Ecto neural progenitor cell (in vitro differentiated cells): Measurements from ENCODE around the gene FAM20C.
"Not testable (repeated sequence)": the region's sequence is repeated elsewhere in the genome, so short reads cannot be mapped to it uniquely, and the experiment has no call there.

ENCODE experiments used
- DNase-seq: peaks from one replicate; pipeline ENCODE4 v3.0.0-alpha.2; 2018; ENCODE audit warnings: low spot score

FAM20C gene

DNA sequence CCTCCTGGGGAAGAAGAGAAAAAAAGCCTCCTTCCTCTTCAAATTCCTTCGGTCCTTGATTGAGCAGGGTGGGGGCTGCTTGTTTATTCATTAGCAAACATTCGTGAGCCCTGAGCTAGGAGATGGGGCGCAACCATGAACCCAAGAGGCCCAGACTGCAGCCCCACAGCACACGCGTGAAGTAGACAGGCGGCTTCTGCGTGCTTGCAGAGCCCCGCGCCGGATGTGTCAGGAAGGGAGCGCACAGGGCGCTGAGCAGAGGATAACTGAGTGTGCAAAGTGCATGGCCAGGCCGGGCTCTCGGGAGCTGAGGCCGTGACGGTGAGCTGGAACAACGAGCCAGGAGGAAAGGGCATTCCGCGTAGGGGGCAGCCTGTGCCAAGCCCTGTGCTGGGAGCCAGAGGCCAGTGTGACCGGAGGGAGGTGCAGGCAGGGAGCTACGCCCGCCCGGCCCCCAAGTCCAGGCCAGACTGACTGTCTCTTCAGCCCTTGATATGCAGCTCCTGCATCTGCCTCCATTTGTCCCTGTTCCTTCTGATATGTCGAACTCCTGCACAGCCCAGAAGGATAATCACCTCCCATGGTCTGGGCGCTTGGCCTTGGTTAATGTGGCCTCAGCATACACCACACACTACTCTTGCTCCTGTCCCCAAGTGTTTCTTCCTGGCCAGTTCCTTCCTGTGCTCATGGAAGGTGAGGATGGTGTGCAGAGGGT lies 102.2 kb downstream of the FAM20C start:
- DNase-seq, result no peak

DNA sequence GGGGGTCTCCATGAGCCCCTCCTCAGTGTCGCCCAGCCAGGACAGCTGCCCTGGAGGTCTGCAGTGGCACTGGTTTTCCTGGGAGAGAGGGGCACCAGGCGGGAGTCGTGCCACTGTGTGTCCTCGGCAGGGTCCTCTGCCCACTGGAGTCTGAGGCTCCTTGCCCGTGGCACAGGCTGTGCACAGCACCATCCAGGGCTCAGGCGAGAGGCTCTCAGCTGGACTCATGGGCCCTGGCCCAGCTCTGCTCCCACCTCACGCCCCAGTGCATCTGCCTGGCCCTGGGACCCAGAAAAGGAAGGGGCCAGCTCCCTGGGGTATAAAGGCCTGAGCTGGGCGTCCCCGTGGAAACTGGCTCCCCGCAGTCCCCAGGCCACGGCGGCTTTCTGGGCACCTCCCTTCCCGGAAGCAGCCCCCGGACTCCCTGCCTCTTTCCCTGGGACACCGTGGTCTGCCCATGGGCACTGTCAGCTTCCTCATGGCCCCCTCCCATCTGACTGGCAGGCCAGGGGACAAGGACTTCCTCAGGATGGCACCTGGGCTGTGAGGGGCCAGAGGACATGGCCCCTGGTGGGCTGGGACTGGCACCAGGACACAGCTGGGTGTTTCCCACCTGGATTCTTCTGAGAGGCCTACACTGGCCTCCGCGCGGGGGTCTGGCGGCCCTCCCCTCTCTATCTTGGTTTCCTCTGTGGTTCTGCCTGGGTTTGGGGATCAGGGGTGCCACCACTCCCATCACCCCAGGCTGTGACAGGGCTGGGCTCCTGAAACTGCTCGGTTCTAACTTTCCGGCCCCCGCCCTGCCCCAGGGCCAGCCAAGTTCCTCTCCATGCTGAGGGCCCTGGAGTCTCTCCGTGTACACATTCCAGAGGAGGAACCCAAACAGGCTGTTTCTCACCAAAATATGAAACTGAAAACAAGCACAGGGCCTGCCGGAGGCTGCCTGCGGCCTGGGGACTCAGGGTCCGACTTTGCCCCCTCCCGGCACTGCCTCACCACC lies 103.1 kb downstream of the FAM20C start:
- DNase-seq, result no peak

DNA sequence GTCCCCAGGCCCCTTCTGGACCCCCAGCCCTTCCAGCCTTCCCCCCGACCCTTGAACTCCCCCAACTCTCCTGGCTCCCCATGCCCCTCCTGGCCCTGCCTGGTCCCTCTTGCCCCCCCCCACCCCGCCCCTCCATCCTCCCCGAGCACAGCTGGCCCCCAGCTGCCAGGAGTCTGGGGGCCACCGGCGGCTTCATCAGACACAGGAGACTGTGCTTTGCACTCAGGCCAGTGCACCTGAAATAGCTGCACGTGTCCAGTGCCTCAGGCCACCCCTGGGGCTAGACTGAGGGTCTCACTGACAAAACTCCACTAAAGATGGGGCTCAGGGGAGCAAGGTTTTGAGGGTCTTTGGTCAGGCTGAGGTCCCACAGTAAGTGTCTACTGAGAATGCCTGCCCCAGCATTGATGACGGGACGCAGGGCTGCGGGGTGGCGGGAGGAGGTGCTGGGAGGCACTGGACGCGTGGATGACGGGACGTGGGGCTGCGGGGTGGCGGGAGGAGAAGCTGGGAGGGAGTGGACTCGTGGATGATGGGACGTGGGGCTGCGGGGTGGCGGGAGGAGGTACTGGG lies 104.1 kb downstream of the FAM20C start:
- DNase-seq, result no peak

DNA sequence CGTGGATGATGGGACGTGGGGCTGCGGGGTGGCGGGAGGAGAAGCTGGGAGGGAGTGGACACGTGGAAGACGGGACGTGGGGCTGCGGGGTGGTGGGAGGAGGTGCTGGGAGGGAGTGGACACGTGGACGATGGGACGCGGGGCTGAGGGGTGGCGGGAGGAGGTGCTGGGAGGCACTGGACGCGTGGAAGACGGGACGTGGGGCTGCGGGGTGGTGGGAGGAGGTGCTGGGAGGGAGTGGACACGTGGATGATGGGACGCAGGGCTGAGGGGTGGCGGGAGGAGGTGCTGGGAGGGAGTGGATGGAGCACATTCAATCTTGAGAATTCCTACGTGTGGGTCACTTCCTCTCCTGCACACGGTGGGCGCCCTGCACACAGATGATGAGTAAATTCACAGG lies 104.8 kb downstream of the FAM20C start:
- not testable (repeated sequence) for DNase-seq

DNA sequence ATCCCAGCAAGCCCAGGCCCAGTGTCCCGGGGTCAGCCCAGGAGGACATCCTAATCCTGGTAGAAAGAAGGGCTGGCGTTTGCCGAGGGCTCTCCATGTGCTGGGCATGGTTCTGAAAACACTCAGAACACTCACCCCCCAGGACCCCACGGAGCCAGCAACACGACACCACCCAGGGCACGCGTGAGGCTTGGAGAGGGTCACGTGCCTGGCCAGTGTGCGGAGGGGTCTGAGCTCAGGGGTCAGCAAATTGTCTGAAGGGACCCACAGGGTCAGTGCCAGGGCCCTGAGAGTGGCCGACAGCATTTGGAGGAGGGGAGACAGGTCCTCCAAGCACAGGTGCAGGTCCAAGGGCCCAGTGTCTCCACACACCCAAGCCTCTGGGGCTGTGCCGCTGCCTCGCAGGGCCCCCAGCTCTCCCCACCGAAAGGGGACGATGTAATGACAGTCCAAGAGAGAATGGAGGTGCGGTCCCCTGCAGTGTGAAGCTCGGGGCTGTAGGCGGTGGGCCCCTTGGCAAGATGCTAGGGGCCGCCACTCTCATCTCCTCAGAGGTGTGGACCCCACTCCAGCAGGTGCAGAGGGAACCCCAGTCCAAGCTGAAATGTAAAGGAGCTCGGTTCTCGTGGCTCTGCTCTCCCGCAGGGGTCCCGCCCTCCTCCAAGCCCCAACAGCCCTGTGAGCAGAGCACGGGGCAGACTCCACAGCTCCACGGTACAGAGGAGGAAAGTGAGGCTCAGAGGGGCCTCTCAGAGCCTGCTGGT lies 105.4 kb downstream of the FAM20C start:
- DNase-seq, result no peak

DNA sequence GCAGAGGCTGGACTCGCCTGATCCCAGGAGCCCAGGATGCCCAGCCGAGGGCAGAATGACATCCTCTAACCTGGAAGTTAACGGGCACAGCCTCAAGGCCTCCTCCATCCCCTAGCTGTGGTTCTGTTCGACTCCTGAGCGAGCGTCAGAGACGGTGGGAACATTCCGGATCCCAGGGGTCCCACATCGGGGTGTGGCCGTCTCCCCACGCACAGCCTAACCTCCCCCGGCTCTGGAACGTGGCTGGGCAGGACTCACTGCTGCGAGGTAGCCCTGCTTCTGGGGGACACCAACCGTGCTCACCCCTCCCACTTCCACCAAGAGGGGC lies 106.0 kb downstream of the FAM20C start:
- DNase-seq, result no peak

DNA sequence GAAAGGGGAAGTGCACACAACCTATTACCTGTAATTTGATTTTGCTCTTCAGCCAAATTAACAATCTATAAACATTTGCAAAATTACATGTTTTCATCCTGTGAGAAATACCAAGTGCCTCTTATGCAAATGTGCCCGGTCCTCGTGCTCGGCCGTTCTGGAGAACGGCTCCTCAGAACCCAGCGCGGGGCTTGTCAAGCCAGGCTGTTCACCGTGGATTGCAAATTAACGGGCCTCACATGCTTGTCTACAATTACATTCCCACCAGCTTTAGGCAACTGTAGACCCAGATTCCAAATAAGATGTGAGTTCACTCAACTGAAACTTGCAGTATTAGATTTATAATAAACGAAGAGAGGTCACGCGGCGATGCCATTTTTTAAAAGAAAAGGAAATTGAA lies 106.4 kb downstream of the FAM20C start:
- DNase-seq, result no peak

DNA sequence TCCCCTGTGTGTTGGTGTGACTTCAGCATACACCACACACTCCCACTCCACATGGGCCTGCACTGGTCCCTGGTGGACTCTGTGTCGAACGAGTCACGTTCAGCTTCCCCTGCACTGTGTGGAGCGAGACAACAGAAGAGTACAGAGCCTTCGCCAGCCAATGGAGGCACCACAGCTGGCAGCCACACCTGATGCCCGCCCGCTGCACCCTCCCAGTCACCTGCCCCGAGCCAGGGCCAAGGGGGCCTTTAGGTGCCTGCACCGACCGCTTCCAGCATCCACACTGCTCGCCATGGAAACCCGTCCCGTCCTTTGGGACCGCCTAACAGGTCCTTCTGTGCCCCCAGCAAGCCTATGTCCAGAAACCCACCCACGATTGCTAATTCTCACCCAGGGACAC lies 106.8 kb downstream of the FAM20C start:
- no peak for DNase-seq

DNA sequence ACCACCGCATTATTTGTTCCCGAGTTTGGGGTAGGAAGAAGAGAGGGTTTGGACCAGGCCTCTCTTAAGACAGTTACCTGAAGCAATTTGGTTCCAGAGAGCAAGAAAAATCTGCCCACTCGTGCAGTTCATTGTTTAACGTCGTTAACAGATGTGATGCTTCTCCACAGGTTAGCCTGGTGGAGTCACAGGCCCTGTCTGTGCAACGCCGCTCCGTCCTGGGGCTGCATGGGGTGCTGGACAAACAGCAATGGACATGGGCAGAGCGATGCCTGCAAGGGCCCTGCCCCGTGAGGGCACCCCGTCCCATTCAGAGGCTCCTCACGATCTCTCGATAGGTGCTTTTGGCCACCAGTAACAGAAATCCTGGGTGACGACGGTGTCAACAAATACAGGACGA lies 107.3 kb downstream of the FAM20C start:
- no peak for DNase-seq

DNA sequence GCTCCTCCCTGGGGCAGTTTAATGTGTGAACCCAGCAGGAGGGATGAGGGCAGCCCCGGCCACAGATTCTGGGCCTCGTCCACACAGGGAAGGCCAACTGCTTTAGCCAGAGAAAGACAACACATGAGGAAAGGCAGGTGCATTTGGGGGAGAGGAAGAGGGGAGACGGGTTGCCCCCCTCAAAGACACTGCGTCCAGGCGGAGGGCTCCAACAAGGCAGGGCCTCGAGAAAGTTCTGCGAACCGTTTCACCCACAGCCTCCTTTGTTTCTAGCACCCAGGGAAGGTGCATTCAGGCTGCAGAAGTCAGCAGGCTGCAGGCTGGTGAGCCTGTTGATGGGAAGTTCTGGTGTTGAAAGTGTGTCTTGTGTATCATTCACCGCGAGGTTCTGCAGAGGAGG lies 107.7 kb downstream of the FAM20C start:
- DNase-seq, result no peak

DNA sequence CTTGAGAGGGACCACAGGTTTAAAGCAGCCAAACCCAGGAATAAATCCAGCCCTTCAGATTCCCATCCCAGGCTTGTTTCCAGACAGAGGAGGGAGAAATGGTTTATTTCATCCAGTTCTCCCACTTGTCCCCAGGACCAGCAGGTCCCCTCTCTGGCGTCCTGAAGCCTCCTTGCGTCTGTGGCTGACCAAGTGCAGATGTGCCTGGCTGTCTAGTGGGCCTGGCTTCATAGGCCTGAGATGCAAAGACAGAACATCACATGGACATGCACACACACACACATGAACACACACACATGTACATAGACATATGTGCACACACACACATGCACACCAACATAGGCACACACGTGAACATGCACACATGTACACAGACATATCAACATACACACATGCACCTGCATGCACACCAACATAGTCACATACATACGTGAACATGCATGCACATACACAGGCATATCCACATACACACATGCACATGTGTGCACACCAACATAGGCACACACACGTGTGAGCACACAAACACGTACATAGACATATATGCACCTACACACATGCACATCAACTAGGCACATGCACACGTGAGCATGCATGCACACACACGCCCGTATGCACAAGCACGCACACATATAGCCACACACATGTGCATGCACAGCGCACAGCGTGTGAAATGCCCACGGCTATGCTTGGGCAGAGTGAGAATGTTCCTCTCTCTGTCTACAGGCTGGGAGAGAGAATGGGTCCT lies 108.3 kb downstream of the FAM20C start:
- DNase-seq, result no peak

DNA sequence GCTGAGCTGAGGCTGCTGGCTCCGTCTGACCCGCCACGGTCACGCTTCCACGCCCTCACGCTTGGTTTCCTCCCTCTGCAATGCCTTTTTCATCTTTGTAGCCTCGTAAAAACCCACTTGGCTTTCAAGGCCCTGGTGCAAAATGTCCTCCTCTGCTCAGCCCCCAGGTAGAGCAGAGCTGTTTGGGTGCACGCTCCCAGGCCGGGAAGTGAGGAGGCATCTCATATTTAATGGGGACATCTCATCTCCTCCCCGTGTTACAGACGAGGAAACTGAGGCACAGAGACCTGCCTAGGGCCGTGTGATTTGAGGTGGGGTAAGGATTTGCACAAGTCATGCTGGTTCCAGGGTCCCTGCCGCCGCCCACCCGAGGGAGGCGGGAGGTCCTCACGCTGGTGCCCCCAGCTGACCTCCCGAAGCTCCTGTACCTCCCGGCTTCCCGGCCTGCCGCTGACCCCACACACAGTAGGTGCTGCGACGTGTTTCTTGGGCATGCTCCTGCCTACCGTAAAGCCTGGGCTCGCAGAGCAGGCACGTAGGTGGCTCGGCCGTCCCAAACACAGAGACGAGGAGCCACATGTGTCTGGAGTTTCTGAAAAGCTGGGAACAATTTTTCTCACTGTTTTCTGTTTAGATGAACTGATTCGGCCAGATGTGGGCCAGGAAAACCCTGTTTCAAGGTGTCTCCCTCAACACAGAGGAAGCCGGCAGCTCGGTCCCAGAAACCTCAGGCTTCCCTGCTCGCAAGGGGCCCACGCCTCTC lies 109.1 kb downstream of the FAM20C start:
- no peak for DNase-seq

DNA sequence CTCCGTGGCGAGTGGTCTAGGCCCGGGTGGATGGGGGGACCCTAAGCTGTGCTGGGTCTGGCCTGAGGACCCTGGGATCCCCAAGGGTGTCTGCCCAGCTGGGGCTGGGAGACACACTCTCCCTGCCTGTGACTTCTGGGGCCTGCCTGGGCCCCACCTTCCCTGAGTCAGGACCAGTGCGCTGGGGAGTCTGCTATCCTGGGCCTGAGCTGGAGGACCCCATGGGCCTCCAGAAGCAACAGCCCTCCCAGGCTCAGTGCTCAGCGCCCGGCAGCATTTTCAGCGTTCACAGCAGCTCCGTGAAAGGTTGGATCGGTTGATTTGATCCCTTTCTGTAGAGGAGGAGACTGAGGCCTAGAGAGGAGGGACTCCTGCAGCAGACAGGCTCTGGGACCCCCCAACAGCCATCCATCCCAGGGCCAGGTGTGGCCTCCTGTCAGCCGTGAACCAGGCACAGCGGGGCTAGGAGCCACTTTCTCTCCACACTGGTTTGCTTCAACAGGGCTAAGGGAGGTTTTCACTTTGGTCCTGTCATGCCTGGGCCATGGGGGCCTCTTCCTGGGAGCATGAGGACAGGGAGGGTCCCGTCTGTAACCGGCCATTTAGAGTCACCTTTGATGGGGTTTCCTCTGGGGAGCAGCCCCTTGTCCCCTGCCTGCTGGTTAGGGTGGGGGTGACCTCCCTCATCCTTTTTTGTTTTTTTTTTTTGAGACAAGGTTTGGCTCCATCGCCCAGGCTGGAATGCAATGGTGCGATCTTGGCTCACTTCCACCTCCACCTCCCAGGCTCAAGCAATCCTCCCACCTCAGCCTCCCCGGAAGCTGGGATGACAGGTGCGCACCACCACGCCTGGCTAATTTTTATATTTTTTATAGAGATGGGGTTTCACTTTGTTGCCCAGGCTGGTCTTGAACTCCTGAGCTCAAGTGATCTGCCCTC lies 110.0 kb downstream of the FAM20C start:
- DNase-seq, result no peak

DNA sequence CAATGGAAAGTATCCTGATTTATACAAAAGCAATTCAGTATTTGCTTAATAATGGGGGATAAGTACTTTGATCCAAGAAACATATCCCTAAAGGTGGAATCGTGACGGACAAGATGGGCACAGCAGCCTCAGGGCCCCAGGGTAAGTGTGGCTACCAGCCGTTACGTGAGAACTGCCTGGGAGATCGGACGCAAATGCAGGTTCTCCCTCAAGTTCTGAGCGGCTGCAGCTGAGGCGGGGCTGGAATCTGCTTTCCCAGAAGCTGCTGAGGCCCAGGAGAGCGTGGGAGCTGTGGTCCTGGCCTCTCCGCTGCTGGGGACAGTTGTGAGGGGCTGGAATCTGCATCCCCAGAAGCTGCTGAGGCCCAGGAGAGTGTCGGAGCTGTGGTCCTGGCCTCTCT lies 111.1 kb downstream of the FAM20C start:
- DNase-seq, result no peak

DNA sequence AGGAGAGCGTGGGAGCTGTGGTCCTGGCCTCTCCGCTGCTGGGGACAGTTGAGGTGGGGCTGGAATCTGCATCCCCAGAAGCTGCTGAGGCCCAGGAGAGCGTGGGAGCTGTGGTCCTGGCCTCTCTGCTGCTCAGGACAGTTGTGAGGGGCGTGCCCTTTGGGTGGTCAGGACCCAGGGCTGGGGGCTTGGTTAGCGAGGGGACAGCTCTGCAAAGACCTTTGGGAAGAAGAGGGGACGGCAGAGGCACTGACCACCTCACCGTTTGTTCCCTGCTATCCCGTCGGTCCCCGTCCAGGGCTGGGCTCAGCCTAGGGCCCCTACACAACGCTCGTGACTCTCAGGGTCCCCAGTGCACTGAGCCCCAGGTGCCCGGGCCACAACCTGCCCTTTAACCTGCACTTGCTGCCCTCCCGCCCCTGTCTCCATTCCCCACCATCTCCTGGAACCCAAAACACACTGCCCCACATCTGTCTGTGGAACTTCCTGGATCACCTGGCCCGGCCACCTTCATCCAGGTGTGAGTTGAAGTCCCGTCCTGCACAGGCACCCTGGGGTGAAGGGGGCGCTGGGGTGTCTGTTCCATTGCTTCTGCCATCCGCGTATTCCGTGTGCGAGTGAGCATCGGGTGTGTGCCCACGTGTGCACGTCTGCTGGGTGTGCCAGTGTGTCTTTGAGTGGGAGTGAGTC lies 111.7 kb downstream of the FAM20C start:
- no peak for DNase-seq

DNA sequence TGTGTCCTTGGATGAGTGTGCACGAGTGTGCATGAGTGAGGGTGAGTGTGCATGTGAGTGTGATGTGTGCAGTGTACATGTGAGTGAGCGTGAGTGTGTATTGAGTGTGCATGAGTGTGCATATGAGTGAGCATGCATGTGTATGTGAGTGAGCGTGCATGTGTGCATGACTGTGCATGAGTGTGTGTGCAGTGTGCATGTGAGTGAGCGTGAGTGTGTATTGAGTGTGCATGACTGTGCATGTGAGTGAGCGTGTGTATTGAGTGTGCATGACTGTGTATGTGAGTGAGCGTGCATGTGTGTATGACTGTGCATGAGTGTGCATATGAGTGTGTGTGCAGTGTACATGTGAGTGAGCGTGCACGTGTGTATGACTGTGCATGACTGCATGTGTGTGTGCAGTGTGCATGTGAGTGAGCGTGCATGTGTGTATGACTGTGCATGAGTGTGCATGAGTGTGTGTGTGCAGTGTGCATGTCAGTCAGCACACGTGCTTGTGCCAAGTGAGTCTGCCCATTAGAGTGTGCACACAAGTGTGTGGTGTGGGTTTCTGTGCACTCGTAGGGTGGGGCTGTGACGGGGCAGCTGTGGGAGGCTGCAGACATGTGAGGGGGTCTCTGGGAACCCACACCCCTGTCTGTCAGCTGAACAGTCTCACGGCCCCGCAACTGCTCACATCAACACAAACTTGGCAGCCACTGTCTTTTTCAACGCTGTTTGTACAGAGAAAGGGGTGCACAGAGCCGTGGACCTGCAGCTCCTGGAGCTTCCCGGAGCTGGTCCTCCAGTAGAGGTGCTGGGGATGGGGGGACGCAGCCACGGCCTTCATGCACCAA lies 112.4 kb downstream of the FAM20C start:
- no peak for DNase-seq

DNA sequence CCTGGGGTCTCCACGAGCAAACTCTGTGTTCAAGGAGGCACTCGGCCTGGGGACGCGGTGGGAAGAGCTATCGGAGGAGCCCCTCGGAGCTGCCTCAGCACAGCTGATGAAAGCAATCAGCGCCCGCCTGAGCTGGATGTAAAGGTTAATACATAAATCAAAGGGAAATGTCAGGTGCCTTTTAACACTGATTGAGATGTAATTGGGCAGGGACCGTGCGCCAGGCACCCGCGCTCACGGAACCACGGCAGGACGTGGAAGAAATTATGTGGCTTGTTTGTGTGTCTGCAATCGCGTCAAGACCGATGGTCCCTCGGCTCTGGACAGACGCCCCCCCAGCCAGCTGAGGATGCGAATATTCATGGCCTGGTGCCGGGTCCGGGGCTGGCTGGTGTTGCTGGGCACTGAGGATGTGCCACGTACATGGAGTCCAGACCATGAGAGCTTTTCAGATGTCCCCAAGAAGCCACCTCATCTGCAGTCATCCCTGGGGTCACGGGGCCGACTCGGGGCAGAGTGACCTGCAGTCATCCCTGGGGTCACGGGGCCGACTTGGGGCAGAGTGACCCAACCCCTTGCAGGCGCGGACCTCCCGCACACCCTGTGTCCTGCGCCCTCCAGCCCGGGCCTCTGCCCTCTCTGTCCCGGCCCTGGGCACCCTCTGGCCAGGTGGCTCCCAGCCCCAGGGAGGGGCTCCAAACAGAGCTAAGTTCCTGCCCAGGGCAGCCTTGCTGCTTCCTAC lies 113.2 kb downstream of the FAM20C start:
- DNase-seq, result no peak
